Muscle layer of colon (tissue), 2 donors: ENCODE data around the gene MAP3K5.

ENCODE experiments used
- H3K27ac ChIP-seq: one replicate; pipeline ENCODE4 v1.7.0; 2013; ENCODE audit warnings: low read depth, mild to moderate bottlenecking, low read length, moderate library complexity
- H3K27me3 ChIP-seq, 2 donors: one replicate each; pipeline ENCODE4 v1.7.0; 2013; ENCODE audit warnings: low read length in 2 of 2, mild to moderate bottlenecking in 2 of 2; ENCODE audit not compliant: insufficient read depth in 2 of 2, control insufficient read depth in 1 of 2
- H3K36me3 ChIP-seq: one replicate; pipeline ENCODE4 v1.7.0; 2013; ENCODE audit warnings: mild to moderate bottlenecking, low read length; ENCODE audit not compliant: insufficient read depth
- H3K4me1 ChIP-seq: one replicate; pipeline ENCODE4 v1.7.0; 2013; ENCODE audit warnings: mild to moderate bottlenecking, low read length; ENCODE audit not compliant: insufficient read depth
- H3K4me3 ChIP-seq, 2 donors: one replicate each; pipeline ENCODE4 v1.7.0; 2013; ENCODE audit warnings: low read length in 2 of 2, low read depth in 1 of 2, mild to moderate bottlenecking in 1 of 2, moderate library complexity in 1 of 2
- H3K9ac ChIP-seq: one replicate; pipeline ENCODE4 v1.7.0; 2013; ENCODE audit warnings: low read length
- H3K9me3 ChIP-seq: one replicate; pipeline ENCODE4 v1.7.0; 2013; ENCODE audit warnings: mild to moderate bottlenecking, low read length
- donor health status: abdominal sarcoma.
- donor health status: Adenocarcinoma of cecum.

MAP3K5 gene

DNA sequence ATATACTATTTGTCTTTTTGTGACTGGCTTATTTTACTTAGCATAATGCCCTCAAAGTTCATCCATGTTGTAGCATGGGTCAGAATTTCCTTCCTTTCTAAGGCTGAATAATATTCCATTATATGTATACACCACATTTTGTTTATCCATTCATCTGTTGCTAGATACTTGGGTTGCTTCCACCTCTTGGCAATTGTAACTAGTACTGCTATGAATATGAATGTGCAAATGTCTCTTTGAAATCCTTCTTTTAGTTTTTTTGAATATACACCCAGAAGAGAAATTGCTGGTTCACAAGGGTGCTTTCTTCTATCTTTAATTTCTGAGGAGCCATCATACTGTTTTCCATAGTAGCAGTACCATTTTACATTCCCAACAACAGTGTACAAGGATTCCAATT is 220.8 kb downstream of the MAP3K5 start:
- H3K9me3 ChIP-seq = no peaks in the 10 kb centered on the region
- no peak overlapping the region for H3K4me3 ChIP-seq
- no peak overlapping the region for H3K9ac ChIP-seq
- no peak overlapping the region for H3K27ac ChIP-seq
- H3K4me1 ChIP-seq = no peaks in the 10 kb centered on the region
- no peaks in the 10 kb centered on the region for H3K27me3 ChIP-seq
- no peaks in the 10 kb centered on the region for H3K36me3 ChIP-seq

GRCh38 chr6:136571065-136571464 is 221.2 kb downstream of the MAP3K5 start:
- H3K4me1 ChIP-seq = no peaks in the 10 kb centered on the region
- H3K9me3 ChIP-seq = no peaks in the 10 kb centered on the region
- H3K27me3 ChIP-seq = no peaks in the 10 kb centered on the region
- no peak overlapping the region for H3K4me3 ChIP-seq
- no peaks in the 10 kb centered on the region for H3K36me3 ChIP-seq
- H3K9ac ChIP-seq = no peak overlapping the region
- H3K27ac ChIP-seq = no peak overlapping the region

DNA sequence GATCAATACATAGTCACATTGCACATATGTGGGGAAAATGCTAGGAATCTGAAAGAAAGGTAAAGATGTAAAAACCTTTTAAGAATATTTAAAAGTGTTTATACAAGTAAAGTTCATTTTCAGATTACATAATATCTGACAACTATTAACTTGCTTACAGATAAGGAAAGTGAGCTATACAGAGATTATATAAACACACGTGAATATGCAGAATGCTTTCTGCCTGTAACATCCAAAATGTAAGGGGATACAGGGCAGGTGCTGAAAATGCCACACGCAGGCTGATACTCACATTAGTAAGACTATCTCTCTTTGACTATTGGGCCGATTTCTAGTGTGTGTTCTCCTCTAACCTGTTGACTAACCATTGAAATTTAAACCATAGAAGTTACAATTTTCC is 224.1 kb downstream of the MAP3K5 start:
- H3K4me1 ChIP-seq = no peaks in the 10 kb centered on the region
- H3K36me3 ChIP-seq = no peaks in the 10 kb centered on the region
- H3K9me3 ChIP-seq = no peaks in the 10 kb centered on the region
- H3K9ac ChIP-seq = no peak overlapping the region
- H3K4me3 ChIP-seq = no peak overlapping the region
- no peaks in the 10 kb centered on the region for H3K27me3 ChIP-seq
- no peak overlapping the region for H3K27ac ChIP-seq

DNA sequence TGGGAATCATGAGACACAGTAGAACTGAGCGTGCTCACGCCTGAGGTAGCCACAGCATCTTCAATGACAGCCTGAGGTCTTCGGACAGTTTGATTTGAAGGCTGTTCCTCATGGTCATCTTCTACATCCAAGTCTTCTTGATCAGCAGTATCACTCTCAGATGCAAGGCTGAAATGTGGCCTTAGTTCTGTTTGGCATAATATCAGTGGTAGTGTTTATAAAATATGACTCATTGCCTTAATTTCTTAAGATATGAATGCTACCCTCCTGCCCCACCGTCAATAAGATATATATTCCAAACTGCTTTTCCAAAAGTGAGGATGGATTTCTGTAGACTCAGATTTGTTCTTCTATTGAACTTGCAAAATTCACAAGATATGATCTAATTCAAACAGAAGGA is 224.6 kb downstream of the MAP3K5 start:
- H3K27ac ChIP-seq = no peak overlapping the region
- H3K9me3 ChIP-seq = no peaks in the 10 kb centered on the region
- H3K27me3 ChIP-seq = no peaks in the 10 kb centered on the region
- no peaks in the 10 kb centered on the region for H3K36me3 ChIP-seq
- H3K4me1 ChIP-seq = no peaks in the 10 kb centered on the region
- H3K4me3 ChIP-seq = no peak overlapping the region
- H3K9ac ChIP-seq = no peak overlapping the region

GRCh38 chr6:136566851-136567250 is 225.4 kb downstream of the MAP3K5 start:
- no peak overlapping the region for H3K27ac ChIP-seq
- H3K27me3 ChIP-seq = no peaks in the 10 kb centered on the region
- H3K9ac ChIP-seq = no peak overlapping the region
- H3K4me3 ChIP-seq = no peak overlapping the region
- H3K36me3 ChIP-seq = no peaks in the 10 kb centered on the region
- H3K4me1 ChIP-seq = no peaks in the 10 kb centered on the region
- no peaks in the 10 kb centered on the region for H3K9me3 ChIP-seq

GRCh38 chr6:136566007-136566487 is 226.2 kb downstream of the MAP3K5 start:
- H3K4me1 ChIP-seq = no peaks in the 10 kb centered on the region
- no peaks in the 10 kb centered on the region for H3K9me3 ChIP-seq
- no peaks in the 10 kb centered on the region for H3K27me3 ChIP-seq
- H3K9ac ChIP-seq = no peak overlapping the region
- H3K4me3 ChIP-seq = no peak overlapping the region
- no peak overlapping the region for H3K27ac ChIP-seq
- H3K36me3 ChIP-seq = no peaks in the 10 kb centered on the region

DNA sequence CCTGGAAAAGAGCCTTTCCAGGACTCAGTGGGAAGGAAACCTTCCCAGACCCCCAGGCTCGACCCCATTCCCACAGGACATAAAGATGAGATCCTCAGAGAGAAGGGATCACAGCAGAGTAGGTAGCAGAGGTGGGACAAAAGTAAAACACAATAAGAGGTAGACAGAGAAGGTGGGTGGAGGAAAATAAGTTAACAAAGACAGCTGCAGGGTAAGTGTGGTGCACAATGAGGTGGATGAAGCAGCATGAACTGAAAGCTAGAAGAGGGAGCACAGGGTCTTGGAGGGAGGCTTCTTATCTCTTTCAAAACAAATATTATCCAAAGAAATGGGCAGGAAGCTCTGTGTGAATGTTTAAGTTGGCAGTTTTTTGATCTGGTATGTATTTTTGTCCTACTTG is 228.1 kb downstream of the MAP3K5 start:
- Histone ChIP-seq H3K36me3 (no peaks in the 10 kb centered on the region), H3K9ac (no peak overlapping the region), H3K4me1 (no peaks in the 10 kb centered on the region), H3K9me3 (no peaks in the 10 kb centered on the region), H3K27me3 (no peaks in the 10 kb centered on the region), H3K4me3 (no peak overlapping the region), H3K27ac (no peak overlapping the region)

DNA sequence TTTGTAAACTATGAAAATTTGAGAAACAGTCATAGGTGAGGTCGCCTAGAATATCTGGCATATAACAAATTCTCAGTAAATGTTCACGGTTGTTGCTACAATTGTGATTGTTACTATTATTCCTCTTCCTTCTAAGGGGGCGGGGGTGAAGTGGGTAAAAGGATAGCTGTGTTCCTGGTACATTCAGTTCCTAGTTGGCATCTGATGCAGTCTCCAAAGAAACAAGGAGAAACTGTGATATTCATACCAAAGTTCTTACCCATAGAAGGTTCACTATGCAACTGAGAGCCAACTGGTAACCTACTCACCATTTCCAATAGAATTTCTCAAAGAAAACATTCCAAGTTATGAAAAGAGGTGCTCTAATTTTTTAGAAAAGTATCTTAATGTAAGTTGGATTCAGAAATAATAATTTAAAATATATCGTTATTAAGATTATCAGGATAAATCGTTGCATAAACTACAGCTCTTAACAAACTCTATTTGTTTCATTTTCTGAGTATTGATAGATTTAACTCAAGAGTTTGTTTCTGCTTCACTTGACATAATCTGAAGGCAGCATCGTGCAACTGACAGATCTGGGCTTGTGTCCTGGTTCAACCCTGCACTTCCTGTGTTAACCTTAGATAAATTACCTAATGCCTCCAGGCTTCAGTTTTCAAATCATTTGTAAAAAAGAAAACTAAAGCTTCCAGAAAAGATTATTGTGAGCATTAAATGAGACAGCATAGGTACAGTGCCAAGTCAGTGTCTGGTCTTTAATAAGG is 228.7 kb downstream of the MAP3K5 start:
- H3K36me3 ChIP-seq = no peaks in the 10 kb centered on the region

DNA sequence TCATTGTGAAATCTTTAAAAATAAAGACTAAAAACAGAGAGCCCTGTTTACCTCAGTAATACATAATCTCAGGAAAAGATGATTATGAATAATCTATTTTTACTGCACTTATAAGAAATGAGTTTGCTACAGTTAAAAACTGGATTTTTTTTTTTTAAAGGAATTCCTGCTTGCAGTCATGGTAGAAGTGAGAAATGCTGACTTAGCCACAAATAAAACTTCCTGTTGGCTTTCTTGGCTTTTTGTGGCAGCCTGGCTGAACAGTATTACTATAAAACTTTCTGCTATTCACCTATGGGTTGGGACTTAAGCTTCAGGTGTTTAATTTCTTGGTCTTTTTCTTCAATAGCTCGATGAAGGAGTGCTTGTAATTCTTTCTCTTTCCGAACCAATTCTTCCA is 230.1 kb downstream of the MAP3K5 start:
- no peaks in the 10 kb centered on the region for H3K36me3 ChIP-seq

More for the DNA sequence above, 228.7 kb downstream of the MAP3K5 start:
- Histone ChIP-seq H3K4me3 (no peak overlapping the region), H3K27ac (no peak overlapping the region), H3K27me3 (no peaks in the 10 kb centered on the region), H3K9me3 (no peaks in the 10 kb centered on the region), H3K4me1 (no peaks in the 10 kb centered on the region), H3K9ac (no peak overlapping the region)

DNA sequence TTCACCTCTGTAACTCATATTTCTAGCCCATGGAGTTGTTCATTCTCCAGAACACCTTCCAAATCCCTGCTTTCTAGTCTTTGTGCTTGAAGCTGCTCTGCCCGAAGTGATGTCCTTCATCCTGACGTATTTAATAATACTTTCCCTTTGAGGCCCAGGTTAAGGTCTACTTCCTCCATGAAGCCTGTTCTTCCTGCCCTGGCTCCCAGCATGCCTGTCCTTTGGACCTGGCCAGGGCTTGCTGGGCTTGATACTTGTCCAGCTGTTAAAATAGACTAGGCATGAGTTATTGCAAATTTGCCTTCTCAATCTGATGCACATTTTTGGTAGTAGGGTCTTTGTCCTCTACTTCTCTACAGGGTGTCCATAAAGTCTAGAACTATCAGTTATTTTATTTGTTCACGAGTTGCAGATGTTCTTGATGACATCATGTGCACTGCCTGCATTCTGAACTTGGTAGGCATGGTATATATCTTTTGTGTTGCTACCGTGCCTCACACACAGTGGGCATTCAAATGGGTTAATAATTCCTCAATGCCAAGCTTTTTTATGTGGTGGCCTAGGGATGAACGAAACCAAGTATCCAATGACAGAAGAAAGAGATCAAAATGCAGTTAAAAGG is 239.0 kb downstream of the MAP3K5 start:
- no peak overlapping the region for H3K4me3 ChIP-seq

More for the DNA sequence above, 230.1 kb downstream of the MAP3K5 start:
- H3K4me3 ChIP-seq = no peak overlapping the region
- no peak overlapping the region for H3K9ac ChIP-seq
- H3K4me1 ChIP-seq = no peaks in the 10 kb centered on the region
- no peak overlapping the region for H3K27ac ChIP-seq
- no peaks in the 10 kb centered on the region for H3K9me3 ChIP-seq
- no peaks in the 10 kb centered on the region for H3K27me3 ChIP-seq

DNA sequence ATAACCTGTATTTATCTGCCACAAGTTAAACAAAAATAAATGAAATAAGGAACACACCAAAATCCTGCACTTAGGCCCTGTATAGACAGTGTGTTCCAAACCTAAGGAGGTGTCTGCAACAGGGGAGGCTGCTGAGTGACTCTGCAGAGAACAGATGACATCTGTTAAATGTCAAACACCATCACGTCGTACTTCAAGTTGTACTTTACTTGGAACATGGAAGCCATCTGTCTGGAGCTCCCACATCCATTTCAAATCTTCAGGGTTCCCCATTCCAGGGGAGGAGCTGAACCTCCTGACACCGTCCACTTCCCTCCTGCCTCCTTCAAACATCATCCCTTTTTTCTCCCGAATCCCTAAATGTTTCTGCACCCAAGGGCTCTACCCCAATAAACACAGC is 240.2 kb downstream of the MAP3K5 start:
- Histone ChIP-seq H3K9ac (no peak overlapping the region), H3K9me3 (no peaks in the 10 kb centered on the region), H3K27ac (no peak overlapping the region), H3K4me1 (peaks cover 9% of the 10 kb centered on the region), H3K27me3 (peaks cover 7 to 24% of the 10 kb centered on the region in 2 donors), H3K36me3 (peaks cover 5% of the 10 kb centered on the region), H3K4me3 (no peak overlapping the region)

More for the DNA sequence above, 239.0 kb downstream of the MAP3K5 start:
- H3K27me3 ChIP-seq = peaks cover 7 to 24% of the 10 kb centered on the region in 2 donors
- H3K4me1 ChIP-seq = peaks cover 9% of the 10 kb centered on the region
- no peaks in the 10 kb centered on the region for H3K9me3 ChIP-seq
- H3K36me3 ChIP-seq = peaks cover 5% of the 10 kb centered on the region
- no peak overlapping the region for H3K27ac ChIP-seq
- H3K9ac ChIP-seq = no peak overlapping the region
